GM21528 (cell line): ENCODE measurements around the gene SNAPC5.
"Not testable (repeated sequence)": the region's sequence is repeated elsewhere in the genome, so short reads cannot be mapped to it uniquely, and the experiment has no call there.

Experiments
- ATAC-seq: cut with Tn5 transposase; IDR thresholded peaks from one replicate; pipeline ENCODE4 v1.9.1; 2021; ENCODE audit warnings: mild to moderate bottlenecking, moderate library complexity; ENCODE audit not compliant: unreplicated experiment, low FRiP score

SNAPC5 gene

GRCh38 chr15:66461294-66461693, 36.3 kb downstream of the SNAPC5 start:
- not testable (repeated sequence) for ATAC-seq

- no peak for ATAC-seq
Measured at GRCh38 chr15:66459818-66460615, 37.5 kb downstream of the SNAPC5 start.

GRCh38 chr15:66456211-66456610, 41.4 kb downstream of the SNAPC5 start:
- no peak for ATAC-seq

GRCh38 chr15:66454143-66454542, 43.4 kb downstream of the SNAPC5 start:
- ATAC-seq, result no peak

DNA sequence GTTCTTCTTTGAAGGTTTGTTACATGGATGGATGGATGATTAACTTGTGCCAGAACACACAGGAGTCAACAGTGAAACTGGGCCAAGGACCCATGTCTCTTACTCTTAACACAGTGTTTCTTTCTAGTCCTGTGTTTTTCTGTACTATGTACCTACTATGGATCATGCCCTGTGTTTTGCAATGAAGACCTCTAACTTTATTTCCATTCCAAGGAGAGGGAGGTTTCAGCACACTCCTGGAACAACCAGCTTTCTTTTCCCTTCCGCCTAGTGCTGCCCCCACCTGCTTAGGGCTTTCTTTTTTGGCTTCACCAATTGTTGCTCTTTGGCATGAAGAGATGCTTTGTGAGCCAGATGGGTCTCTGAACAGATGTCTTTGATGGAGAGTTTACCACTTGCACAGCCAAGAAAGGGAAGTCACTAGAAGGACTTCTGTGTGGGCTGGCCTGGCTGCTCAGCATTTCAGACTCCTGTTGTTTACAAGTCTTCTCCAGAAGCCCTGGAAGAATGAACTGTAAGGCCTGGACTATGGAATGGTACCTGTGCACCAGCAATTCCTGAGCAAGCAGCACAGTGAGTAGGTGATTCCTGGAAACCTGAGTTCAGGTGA, 44.5 kb downstream of the SNAPC5 start:
- no peak for ATAC-seq

DNA sequence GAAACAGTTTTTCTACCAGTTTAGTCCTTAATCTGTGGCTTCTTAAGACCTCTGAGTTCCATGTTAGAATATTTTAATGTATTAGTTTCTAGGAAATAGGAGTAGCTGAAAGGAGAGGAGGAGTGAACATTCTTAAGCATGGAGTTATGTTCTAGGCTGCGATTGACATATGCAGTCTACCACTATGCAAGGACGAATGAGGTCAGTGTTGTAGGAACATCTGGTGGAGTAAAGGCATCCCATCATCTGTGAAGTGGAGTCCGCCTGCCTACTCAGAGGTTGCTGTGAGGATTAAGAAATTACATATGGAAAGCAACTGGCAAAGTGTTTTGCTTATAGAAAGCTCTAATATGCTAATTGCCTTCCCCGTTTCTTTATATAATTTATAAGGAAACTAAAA, 45.1 kb downstream of the SNAPC5 start:
- ATAC-seq, result no peak
